Right lobe of liver (tissue), 6 donors: ENCODE results near the gene DNM3. TPM values are rescaled to one million over a fixed set of nuclear protein-coding genes. Genes with fewer than 3 reads are reported as not detected.

Experiments
- ATAC-seq, 4 donors: fragments of 200-7000 bp; cut with Tn5 transposase; one replicate each; pipeline ENCODE4 v1.9.1; 2020; ENCODE audit warnings: mild to moderate bottlenecking in 4 of 4, moderate library complexity in 4 of 4
- DNase-seq, 3 donors: peaks; one replicate each; pipeline ENCODE4 v3.0.0-alpha.2; 2020
- H3K27ac ChIP-seq, 3 donors: fragments of 200-600 bp; one replicate each; pipeline ENCODE4 v1.8.0; 2022
- H3K27me3 ChIP-seq, 2 donors: fragments of 200-600 bp; one replicate each; pipeline ENCODE4 v1.8.0; 2022
- H3K36me3 ChIP-seq, 4 donors: fragments of 200-600 bp; sonication (generic) in 1 of 4; one replicate each; pipeline versions ENCODE4 v1.5.1 to v1.8.0; 2017 to 2022; ENCODE audit warnings: control low read depth in 1 of 4
- H3K4me1 ChIP-seq, 4 donors: fragments of 200-600 bp; sonication (generic) in 1 of 4; one replicate each; pipeline versions ENCODE4 v1.5.1 to v1.8.0; 2017 to 2022; ENCODE audit warnings: control low read depth in 1 of 4
- H3K4me3 ChIP-seq, 3 donors: fragments of 200-600 bp; one replicate each; pipeline ENCODE4 v1.8.0; 2022
- H3K9me3 ChIP-seq, 4 donors: fragments of 200-600 bp; sonication (generic) in 1 of 4; one replicate each; pipeline versions ENCODE4 v1.5.1 to v1.8.0; 2017 to 2022; ENCODE audit warnings: control low read depth in 1 of 4
- CTCF ChIP-seq, 4 donors: fragments of 200-600 bp in 3 of 4; fragments of 450-650 bp in 1 of 4; IDR thresholded peaks; one replicate each; pipeline versions ENCODE4 v1.5.1 to v1.8.0; 2016 to 2022; ENCODE audit warnings: antibody characterized with exemption in 4 of 4, mild to moderate bottlenecking in 2 of 4
- POLR2A ChIP-seq: fragments of 450-650 bp; IDR thresholded peaks from one replicate; pipeline ENCODE4 v1.6.1; 2017; ENCODE audit warnings: antibody characterized with exemption, mild to moderate bottlenecking
- WGBS: methylation state at CpG from one replicate; pipeline ENCODE4 v1.1.6; 2018; ENCODE audit warnings: low coverage, low lambda C conversion rate; ENCODE audit not compliant: insufficient coverage; ENCODE audit errors: missing lambda C conversion rate; 5-methylcytosine and 5-hydroxymethylcytosine counted together
- intact Hi-C, 2 donors: fragments of 100-400 bp; cut with DNase I; formaldehyde crosslinking; loops; one replicate each; pipeline versions ENCODE4 v1.11.2 to v1.14.1; 2022
- total RNA-seq, 6 experiments: library from RNA; depleted of rRNA in 2 of 6; stranded (reverse); fragments of >200 nt in 2 of 6; fragmentation: NEBNext Ultra II Directional in 3 of 6; extraction: Animal tissue kit (Norgen Biotek cat#: 25700) in 3 of 6; gene quantifications; one replicate each; pipeline versions ENCODE4 v1.1.0 to v1.2.4, GENCODE V29; 2016 to 2023
- donor health status: DM: no; HTN: yes; CAD: no.
- donor health status: DM: no; HTN: no; CAD: no.
- donor health status: DM: no; HTN: no; CAD: no.
- donor health status: DM: no; HTN: yes; CAD: no.
- donor health status: DM: no; HTN: yes; CAD: no.

Gene DNM3
- total RNA-seq, 6 experiments from 2014 or later = 0.29 to 0.92 (median 0.43) TPM

- H3K36me3 ChIP-seq = no peaks in the 10 kb centered on the region
- no peak for DNase-seq
- ATAC-seq = no peak
- intact Hi-C loops = no loop called here
- 66% methylated on average over 4 of the region's 4 CpGs for WGBS
- H3K27me3 ChIP-seq = no peaks in the 10 kb centered on the region
- H3K9me3 ChIP-seq = no peaks in the 10 kb centered on the region
- TF ChIP-seq CTCF (IDR thresholded peaks at IDR 0.05) = no peak
- no peak for TF ChIP-seq POLR2A
- H3K4me1 ChIP-seq = no peaks in the 10 kb centered on the region
- no peak overlapping the region for H3K27ac ChIP-seq
- H3K4me3 ChIP-seq = no peak overlapping the region
Observed at GRCh38 chr1:172252321-172252720, 411.0 kb downstream of the DNM3 start.

GRCh38 chr1:172252958-172253357 lies 411.7 kb downstream of the DNM3 start:
- TF ChIP-seq CTCF (IDR thresholded peaks at IDR 0.05) = no peak
- TF ChIP-seq POLR2A = no peak
- Histone ChIP-seq H3K4me1 (no peaks in the 10 kb centered on the region), H3K27me3 (no peaks in the 10 kb centered on the region), H3K27ac (no peak overlapping the region), H3K9me3 (no peaks in the 10 kb centered on the region), H3K36me3 (no peaks in the 10 kb centered on the region), H3K4me3 (no peak overlapping the region)
- DNase-seq (no peak), ATAC-seq (no peak)
- WGBS = 87% methylated on average over 2 of the region's 2 CpGs
- intact Hi-C loops = no loop called here

GRCh38 chr1:172254521-172255222 lies 413.4 kb downstream of the DNM3 start:
- 48% methylated on average over 3 of the region's 3 CpGs for WGBS
- H3K36me3 ChIP-seq = no peaks in the 10 kb centered on the region
- ATAC-seq (no peak), DNase-seq (no peak)
- no peak for TF ChIP-seq POLR2A
- TF ChIP-seq CTCF (IDR thresholded peaks at IDR 0.05) = no peak
- no peaks in the 10 kb centered on the region for H3K27me3 ChIP-seq
- peaks cover 0 to under 1% (median 0%) of the 10 kb centered on the region in 4 donors for H3K9me3 ChIP-seq
- intact Hi-C loops = no loop called here
- no peaks in the 10 kb centered on the region for H3K4me1 ChIP-seq
- no peak overlapping the region for H3K27ac ChIP-seq
- H3K4me3 ChIP-seq = no peak overlapping the region

GRCh38 chr1:172255223-172255560 lies 413.9 kb downstream of the DNM3 start:
- DNase-seq (no peak), ATAC-seq (no peak)
- TF ChIP-seq CTCF (IDR thresholded peaks at IDR 0.05) (no peak), POLR2A (no peak)

GRCh38 chr1:172265905-172266304 lies 424.6 kb downstream of the DNM3 start:
- DNase-seq (no peak), ATAC-seq (no peak)
- Histone ChIP-seq H3K4me3 (no peak overlapping the region), H3K27me3 (no peaks in the 10 kb centered on the region), H3K27ac (no peak overlapping the region), H3K9me3 (no peaks in the 10 kb centered on the region), H3K36me3 (no peaks in the 10 kb centered on the region), H3K4me1 (no peaks in the 10 kb centered on the region)
- WGBS = 100% methylated on average over 1 of the region's 1 CpG
- intact Hi-C loops = no loop called here
- TF ChIP-seq POLR2A (no peak), CTCF (IDR thresholded peaks at IDR 0.05) (no peak)

More at GRCh38 chr1:172255223-172255560, 413.9 kb downstream of the DNM3 start:
- Histone ChIP-seq H3K4me1 (no peaks in the 10 kb centered on the region), H3K4me3 (no peak overlapping the region), H3K36me3 (no peaks in the 10 kb centered on the region), H3K27ac (no peak overlapping the region), H3K9me3 (peaks cover 0 to 6% (median 0%) of the 10 kb centered on the region in 4 donors), H3K27me3 (no peaks in the 10 kb centered on the region)
- intact Hi-C loops = no loop called here
